Stomach (tissue), 4 donors: Measurements from ENCODE around the gene NPTN.

ENCODE experiments used
- CTCF ChIP-seq, 7 experiments: fragments of 450-650 bp in 4 of 7; fragments of 200-600 bp in 3 of 7; sonication (generic) in 3 of 7; IDR thresholded peaks; one replicate each; pipeline ENCODE4 v1.5.1; 2016 to 2019; ENCODE audit warnings: antibody characterized with exemption in 7 of 7, control low read depth in 2 of 7, mild to moderate bottlenecking in 1 of 7
- EP300 ChIP-seq: sonication (generic); formaldehyde crosslinking; IDR thresholded peaks from one replicate; pipeline ENCODE4 v1.6.1; 2017; ENCODE audit warnings: antibody characterized with exemption
- POLR2A ChIP-seq, 4 donors: fragments of 450-650 bp; IDR thresholded peaks; one replicate each; pipeline ENCODE4 v1.6.1; 2016; ENCODE audit warnings: antibody characterized with exemption in 4 of 4, control low read depth in 2 of 4, mild to moderate bottlenecking in 1 of 4, moderate library complexity in 1 of 4

GRCh38 chr15:73608475-73608874, 24.7 kb downstream of the NPTN start:
- no peak for TF ChIP-seq CTCF (IDR thresholded peaks at IDR 0.05)
- TF ChIP-seq POLR2A (IDR thresholded peaks at IDR 0.05), result no peak
- no peak for TF ChIP-seq EP300
